ENCODE measurements around the gene SOX15.

SOX15 gene

DNA sequence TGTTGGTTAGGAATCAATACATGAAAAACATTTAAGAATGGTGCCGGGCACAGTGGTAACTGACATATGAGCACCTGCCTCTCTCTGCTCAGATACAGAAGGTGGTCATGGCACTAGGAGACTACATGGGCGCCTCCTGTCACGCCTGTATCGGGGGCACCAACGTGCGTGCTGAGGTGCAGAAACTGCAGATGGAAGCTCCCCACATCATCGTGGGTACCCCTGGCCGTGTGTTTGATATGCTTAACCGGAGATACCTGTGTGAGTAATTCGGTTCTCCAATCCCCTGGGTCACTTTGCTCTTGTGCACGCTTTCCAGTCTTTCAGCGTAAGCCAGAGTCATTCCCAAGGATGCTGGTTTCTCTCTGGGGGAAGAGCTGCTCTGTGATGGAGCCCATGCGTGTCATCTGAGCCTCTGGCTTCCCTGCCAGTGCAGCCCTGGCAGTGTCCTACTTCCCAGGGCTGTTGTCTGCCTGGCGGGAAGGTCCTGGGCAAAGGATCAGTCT, 13.4 kb downstream of the SOX15 start:
- no peak for DNase-seq

DNA sequence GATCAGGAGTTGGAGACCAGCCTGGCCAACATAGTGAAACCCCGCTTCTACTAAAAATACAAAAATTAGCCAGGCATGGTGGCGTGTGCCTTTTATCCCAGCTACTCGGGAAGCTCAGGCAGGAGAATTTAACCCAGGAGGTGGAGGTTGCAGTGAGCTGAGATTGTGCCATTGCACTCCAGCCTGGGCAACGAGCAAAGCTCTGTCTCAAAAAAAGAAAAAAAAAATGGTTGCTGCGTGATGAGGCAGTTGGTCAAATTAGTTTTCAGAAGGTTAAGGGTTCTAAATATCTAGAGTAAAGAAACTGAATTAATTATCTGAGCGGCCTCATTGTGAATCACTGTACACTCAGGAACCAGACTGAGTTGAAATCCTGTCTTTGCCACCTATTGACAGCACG, 13.9 kb downstream of the SOX15 start:
- no peak for DNase-seq

DNA sequence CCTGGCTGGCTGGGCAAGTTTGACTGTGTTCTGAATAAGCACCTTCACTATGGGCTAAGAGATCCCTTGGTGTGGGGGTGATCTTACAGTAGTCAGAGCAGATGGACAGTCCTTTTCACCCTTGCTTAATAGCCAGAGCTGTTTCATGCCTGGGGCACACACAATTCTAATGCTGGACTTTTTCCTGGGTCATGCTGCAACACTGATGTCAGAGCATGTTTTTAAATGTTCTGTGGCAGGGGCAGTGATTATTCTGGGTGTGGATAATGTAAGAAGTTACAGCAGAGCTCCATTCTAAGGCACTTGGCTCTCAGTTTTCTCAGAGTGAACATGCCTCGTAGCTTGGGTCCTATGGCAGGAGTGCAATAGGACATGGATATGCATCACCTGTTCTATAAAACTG, 14.4 kb downstream of the SOX15 start:
- no peak for DNase-seq

DNA sequence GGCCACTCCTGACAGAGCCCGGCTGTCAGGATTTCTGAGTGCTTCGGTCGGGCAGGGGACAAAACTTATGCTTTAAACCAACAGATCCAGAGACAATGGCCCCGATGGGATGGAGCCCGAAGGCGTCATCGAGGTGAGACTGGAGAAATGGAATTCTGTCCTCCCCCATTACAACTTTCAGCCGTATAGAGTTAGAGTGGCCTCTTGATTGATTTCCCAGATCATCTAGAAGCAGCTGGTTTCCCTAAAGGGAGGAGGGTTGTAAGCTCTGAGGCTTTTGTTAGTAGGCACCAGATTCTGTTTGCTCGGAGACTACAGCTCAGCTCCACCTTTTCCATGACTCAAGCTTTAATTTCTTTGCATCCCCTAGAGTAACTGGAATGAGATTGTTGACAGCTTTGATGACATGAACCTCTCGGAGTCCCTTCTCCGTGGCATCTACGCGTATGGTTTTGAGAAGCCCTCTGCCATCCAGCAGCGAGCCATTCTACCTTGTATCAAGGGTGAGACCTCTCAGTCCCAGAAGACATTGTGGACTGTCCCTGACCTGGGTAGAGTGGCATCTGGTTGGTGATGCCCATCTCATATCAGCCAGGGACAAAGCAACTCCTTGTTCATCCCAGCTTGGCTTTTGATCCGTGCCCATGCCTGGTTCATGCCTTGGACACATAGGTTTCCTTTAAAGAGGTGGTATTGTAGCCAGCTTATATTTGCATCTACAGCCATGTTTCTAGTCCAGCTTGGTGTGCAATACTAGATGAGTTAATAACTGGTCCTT, 15.5 kb downstream of the SOX15 start:
- no peak for DNase-seq

DNA sequence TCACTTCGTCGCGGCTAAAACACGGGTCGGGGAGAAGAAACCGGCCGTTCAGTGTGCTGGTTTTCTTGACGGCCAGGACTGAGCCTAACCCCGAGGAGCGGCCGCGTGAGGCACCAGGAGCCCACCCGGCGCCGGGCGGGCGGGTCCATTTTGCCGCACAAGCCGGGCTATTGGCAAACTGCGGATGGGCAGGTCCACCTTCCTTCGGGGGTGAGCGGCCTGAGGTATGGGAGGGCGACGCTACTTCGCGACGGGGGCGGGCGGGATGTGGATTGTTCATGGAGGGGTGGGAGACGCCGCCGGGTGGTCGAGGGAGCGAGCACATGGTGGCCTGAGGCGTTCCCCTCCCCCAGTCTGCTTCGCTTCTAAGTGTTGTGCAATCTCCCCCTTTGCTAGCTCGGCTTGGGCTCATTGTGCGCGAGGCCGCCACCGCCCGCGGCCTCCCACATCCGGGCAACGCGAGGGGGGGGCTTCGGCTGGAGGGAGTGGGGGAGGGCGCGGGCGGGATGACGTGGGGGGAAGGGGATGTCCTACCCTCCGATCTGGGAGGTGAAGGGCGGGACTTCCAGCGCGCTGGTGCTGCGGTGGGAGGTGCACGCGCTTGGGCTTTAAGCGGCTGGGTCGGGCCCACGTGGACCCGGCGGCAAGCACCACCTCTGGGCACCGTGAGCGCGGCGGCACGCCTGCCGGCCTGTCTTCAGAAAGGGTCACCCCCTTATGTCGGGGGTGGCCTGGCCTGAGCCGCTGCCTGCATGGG, 16.4 kb downstream of the SOX15 start:
- peak; percentile 79 for DNase-seq

DNA sequence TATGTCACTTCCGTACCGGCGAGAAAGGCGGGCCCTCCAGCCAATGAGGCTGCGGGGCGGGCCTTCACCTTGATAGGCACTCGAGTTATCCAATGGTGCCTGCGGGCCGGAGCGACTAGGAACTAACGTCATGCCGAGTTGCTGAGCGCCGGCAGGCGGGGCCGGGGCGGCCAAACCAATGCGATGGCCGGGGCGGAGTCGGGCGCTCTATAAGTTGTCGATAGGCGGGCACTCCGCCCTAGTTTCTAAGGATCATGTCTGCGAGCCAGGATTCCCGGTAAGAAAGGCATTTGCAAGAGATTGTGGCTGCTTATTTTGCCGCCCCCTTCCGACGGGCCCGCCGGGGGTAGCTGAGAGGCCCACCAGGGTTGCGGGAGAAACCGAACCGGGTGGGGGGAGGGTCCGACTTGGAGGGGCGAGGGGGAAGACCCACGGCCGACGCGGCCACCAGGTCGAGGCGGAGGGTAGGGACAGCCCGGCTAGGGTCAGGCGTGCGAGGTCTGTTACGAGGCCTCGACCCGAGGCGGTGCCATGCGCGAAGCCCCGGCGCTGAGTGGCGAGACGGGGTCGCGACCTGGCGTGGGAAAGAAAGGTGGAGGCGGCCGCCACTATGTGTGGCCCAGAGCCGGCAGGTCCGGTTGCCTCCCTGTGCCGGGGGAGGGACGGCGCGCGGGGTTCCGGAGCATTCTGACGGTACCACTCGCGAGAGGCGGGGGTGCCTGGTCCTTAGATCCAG, 17.1 kb downstream of the SOX15 start:
- DNase-seq: peak; percentile 98

DNA sequence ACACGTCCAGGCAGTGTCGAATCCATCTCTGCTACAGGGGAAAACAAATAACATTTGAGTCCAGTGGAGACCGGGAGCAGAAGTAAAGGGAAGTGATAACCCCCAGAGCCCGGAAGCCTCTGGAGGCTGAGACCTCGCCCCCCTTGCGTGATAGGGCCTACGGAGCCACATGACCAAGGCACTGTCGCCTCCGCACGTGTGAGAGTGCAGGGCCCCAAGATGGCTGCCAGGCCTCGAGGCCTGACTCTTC, 17.6 kb downstream of the SOX15 start:
- no peak for DNase-seq

DNA sequence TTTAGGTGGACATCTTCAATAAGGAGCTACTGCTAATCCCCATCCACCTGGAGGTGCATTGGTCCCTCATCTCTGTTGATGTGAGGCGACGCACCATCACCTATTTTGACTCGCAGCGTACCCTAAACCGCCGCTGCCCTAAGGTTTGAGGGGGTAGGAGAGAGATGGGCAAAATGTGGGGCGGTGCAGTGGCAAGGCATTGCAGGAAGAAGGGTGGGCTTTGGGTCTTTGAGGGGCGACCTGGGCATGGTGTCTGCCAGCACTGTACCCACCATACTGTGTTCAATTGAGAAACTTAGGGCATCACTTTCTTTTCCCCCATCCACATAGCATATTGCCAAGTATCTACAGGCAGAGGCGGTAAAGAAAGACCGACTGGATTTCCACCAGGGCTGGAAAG, 19.5 kb downstream of the SOX15 start:
- no peak for DNase-seq

DNA sequence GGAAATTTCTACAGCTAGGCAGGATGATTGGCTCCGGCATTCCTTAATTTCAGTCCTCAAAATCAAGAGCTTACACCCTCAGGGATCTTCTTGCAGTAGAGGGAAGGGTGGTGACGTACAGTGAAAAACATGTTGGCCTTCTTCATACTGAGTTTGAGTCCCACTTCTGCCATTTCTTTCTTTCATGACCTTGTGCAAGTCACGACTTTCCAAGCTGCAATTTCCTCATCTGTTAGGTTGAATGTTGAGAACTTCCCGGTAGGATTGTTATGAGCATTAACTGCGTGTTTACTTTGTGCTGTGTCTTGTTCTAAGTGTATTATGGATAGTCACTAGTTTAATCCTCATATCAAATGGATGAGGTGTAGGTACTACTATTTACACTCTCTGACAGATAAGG, 20.3 kb downstream of the SOX15 start:
- DNase-seq: no peak

DNA sequence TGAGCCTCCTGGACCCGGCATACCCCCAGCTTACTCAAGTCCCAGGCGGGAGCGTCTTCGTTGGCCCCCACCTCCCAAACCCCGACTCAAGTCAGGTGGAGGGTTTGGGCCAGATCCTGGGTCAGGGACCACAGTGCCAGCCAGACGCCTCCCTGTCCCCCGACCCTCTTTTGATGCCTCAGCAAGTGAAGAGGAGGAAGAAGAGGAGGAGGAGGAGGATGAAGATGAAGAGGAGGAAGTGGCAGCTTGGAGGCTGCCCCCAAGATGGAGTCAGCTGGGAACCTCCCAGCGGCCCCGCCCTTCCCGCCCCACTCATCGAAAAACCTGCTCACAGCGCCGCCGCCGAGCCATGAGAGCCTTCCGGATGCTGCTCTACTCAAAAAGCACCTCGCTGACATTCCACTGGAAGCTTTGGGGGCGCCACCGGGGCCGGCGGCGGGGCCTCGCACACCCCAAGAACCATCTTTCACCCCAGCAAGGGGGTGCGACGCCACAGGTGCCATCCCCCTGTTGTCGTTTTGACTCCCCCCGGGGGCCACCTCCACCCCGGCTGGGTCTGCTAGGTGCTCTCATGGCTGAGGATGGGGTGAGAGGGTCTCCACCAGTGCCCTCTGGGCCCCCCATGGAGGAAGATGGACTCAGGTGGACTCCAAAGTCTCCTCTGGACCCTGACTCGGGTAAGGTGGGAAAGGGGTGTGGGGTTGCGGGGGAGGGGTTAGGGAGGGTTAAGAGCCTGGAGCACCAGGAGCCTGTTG, 26.6 kb downstream of the SOX15 start:
- DNase-seq: no peak

DNA sequence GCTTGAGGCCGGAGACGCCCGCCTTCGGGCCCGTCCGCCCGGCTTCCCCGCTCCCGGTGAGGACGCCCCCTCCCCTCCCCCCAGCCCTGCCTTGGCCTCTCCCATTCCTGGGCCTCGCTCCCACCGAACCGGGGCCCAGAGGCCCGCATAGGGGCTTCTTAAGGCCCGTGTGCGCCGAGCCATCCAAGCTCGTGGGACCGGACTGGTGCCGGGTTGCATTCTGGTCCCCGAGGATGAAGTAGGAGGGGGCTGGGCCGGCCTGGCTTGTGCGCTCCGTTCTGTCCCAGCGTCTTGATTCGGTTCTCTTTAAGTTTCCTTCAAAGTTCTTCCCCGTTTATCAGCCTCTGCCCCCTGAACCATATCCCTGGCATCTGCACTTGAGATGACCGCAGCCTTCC, 27.7 kb downstream of the SOX15 start:
- no peak for DNase-seq

DNA sequence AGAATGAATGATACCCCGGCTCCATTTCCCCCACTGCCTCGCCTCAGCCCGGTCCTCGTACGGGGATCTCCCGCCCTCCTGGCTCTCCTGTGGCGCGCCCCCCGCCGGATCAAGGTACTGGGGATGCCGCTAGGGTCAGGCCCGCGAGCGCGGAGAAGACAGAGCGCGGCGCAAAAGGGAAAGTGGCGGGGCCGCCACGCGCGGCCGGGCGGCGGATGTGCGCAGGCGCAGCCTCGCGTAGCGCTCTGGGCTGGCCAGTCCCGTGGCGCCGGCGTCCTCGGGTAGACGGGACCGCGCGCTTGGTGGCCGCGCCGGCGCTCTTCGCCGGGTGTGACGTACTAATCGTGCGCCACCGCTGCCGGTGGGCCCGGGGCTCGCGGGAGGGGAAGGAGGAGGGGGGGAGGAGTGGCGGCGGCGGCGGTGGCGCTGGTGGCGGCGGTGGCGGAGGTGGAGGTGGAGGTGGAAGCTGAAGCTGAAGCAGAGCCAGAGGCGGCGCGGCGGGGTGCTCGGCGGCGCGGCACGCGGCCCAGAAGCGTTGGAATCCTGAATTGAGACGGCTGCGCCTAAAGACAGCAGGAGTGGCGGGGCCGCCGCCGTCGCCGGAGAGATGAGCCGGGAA, 28.2 kb downstream of the SOX15 start, which contains the start of gene SENP3:
SENP3 (plus strand) TSS at position 331 of the 619 bp plus-strand sequence. CDS start 1,158 bp downstream, outside the sequence.
- DNase-seq: peak; percentile 52

DNA sequence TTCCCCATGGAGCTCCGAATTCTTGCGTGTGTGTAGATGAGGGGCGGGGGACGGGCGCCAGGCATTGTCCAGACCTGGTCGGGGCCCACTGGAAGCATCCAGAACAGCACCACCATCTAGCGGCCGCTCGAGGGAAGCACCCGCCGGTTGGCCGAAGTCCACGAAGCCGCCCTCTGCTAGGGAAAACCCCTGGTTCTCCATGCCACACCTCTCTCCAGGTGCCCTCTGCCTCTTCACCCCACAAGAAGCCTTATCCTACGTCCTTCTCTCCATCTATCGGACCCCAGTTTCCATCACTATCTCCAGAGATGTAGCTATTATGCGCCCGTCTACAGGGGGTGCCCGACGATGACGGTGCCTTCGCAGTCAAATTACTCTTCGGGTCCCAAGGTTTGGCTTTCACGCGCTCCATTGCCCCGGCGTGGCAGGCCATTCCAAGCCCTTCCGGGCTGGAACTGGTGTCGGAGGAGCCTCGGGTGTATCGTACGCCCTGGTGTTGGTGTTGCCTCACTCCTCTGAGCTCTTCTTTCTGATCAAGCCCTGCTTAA, 28.8 kb downstream of the SOX15 start:
- peak; percentile 69 for DNase-seq

DNA sequence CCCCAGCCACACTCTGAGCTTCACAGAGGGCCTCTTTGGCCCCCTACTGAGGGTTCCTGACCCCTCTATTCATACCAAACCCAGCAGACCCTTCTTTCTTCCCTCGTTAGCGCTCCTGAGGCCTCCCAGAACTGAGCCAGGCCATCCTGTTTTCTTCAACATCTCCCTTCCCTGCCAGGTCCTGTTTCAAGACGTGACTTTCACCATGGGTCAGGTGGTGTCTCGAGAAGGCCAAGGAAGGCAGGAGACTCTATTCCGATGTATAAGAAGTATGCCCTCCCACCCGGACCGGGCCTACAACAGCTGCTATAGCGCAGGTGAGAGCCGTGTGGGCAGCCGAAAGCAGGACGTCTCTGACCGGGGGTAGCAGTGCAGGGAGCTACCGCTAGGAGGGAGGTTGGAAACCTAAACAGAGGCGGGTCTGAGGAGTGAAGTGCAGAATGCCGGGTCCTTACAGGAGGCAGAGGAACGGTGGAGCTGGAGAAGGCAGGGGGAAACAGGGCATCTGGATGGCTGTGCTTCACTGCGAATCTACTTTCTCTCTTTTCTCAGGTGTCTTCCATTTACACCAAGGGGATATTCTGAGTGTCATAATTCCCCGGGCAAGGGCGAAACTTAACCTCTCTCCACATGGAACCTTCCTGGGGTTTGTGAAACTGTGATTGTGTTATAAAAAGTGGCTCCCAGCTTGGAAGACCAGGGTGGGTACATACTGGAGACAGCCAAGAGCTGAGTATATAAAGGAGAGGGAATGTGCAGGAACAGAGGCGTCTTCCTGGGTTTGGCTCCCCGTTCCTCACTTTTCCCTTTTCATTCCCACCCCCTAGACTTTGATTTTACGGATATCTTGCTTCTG, 29.5 kb downstream of the SOX15 start:
- DNase-seq: peak; percentile 47

DNA sequence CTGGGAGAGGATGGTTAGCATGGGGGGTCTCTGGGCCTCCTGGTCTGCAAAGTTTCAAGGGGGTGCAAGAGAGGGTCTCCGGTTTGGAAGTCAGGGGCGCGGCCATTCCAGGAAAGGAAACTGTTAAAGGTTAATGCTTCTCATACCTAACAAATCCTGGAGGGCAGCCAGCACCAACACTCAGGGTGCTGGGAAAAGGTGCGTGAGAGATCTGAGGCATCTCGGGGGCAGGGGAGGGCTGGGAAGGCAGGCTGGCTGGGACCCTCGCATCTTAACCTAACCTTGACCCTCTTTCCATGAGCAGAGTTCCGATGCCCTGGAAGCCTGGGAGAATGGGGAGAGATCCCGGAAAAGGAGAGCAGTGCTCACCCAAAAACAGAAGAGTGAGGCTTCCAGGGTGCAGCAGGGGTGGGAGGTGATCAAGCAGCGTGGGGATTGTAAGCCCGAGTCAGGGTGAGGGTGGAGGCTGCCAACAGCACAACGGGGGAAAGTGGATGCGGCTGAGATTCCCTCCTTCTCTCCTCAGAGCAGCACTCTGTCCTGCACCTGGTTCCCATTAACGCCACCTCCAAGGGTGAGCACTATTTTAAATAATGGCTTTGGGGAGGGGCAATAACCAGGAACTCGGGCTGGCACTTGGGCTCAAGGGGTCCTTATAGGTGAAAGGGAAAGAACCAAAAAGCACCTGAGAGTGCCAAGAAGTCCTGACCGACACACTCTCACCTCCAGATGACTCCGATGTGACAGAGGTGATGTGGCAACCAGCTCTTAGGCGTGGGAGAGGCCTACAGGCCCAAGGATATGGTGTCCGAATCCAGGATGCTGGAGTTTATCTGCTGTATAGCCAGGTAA, 30.3 kb downstream of the SOX15 start:
- peak; percentile 61 for DNase-seq

DNA sequence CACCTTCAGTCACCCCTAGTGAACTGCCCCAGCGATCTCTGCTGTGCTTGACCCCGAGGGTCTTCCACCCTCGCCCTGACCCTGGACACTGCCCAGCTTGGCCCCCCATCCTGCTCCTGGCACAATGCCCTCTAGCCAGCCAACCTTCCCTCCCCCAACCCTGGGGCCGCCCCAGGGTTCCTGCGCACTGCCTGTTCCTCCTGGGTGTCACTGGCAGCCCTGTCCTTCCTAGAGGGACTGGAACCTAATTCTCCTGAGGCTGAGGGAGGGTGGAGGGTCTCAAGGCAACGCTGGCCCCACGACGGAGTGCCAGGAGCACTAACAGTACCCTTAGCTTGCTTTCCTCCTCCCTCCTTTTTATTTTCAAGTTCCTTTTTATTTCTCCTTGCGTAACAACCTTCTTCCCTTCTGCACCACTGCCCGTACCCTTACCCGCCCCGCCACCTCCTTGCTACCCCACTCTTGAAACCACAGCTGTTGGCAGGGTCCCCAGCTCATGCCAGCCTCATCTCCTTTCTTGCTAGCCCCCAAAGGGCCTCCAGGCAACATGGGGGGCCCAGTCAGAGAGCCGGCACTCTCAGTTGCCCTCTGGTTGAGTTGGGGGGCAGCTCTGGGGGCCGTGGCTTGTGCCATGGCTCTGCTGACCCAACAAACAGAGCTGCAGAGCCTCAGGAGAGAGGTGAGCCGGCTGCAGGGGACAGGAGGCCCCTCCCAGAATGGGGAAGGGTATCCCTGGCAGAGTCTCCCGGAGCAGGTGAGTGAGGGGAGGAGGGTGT, 31.2 kb downstream of the SOX15 start, which contains the start of gene TNFSF13:
TNFSF13 (plus strand) TSS at position 207 of the 776 bp plus-strand sequence; CDS start at position 497, 290 bp downstream.
- no peak for DNase-seq

DNA sequence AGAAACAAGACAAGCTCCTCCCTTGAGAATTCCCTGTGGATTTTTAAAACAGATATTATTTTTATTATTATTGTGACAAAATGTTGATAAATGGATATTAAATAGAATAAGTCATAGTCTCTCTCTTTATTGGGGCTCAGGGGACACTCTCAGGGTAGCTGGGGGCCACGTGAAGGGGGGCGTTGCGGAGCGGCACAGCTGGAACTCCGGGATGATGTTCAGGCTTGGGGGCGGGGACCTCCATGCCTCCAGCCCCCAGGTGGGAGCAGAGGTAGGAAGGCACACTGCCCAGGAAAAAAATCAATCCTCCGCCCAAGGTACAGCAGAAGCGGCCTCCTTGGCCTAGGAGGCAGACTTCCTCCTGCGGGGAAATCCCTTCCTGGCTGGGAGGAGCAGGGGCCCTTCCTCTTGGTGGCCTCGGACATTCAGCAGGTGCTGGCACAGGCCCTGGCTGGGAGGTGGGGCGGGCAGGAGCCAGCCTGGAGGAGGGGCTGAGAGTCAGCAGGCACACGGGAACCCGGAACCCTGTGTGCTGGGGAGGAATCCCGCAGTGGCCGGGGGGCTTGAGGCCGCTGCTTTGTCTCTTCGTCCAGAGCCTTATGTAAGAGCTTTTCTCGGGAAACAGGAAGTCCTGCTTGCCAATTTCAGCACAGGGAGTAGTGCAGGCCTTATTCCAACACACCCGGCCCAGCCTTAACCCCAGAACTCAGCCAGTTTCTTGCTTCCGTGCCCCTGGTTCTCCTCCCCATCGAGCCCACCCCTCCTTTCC, 31.9 kb downstream of the SOX15 start:
- DNase-seq: peak; percentile 88

DNA sequence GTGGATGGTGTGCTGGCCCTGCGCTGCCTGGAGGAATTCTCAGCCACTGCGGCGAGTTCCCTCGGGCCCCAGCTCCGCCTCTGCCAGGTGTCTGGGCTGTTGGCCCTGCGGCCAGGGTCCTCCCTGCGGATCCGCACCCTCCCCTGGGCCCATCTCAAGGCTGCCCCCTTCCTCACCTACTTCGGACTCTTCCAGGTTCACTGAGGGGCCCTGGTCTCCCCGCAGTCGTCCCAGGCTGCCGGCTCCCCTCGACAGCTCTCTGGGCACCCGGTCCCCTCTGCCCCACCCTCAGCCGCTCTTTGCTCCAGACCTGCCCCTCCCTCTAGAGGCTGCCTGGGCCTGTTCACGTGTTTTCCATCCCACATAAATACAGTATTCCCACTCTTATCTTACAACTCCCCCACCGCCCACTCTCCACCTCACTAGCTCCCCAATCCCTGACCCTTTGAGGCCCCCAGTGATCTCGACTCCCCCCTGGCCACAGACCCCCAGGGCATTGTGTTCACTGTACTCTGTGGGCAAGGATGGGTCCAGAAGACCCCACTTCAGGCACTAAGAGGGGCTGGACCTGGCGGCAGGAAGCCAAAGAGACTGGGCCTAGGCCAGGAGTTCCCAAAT, 32.6 kb downstream of the SOX15 start:
- DNase-seq: no peak
